ENCODE measurements around the gene AP2S1.

AP2S1 gene

GRCh38 chr19:46798713-46799112 is 51.9 kb downstream of the AP2S1 start:
- no peak for DNase-seq

GRCh38 chr19:46797881-46798280 is 52.8 kb downstream of the AP2S1 start:
- no peak for DNase-seq

GRCh38 chr19:46791944-46792343 is 58.7 kb downstream of the AP2S1 start:
- DNase-seq, result peak; percentile 25

GRCh38 chr19:46789371-46789770 is 61.3 kb downstream of the AP2S1 start:
- no peak for DNase-seq

- DNase-seq, result no peak
Measured at GRCh38 chr19:46788968-46789338, 61.7 kb downstream of the AP2S1 start.

- peak; percentile 99 for DNase-seq
Measured at GRCh38 chr19:46788262-46788967, 62.2 kb downstream of the AP2S1 start, which contains the start of gene SLC1A5. Gene SLC1A5, minus strand, starts transcription at chr19:46788594. Its CDS starts 629 bp downstream, at chr19:46787965.

All from CD4-positive, alpha-beta T cell treated with Interleukin-17A for 4 hours (primary cell).